BE2C (cell line): ENCODE data around the gene NR1I2.
A peak's percentile ranks its signal among the peaks of the same experiment; 100 is the strongest.

Experiments
- DNase-seq: peaks from one replicate; pipeline ENCODE4 v3.0.0-alpha.2; 2020
- H3K27me3 ChIP-seq: fragments of 250-450 bp; sonication (Bioruptor Pico); 2 replicates; pipeline ENCODE4 v1.5.1; 2020; ENCODE audit warnings: mild to moderate bottlenecking
- H3K36me3 ChIP-seq: fragments of 250-450 bp; sonication (Bioruptor Pico); 2 replicates; pipeline ENCODE4 v1.5.1; 2020; ENCODE audit warnings: mild to moderate bottlenecking
- H3K4me1 ChIP-seq: fragments of 250-450 bp; sonication (Bioruptor Pico); 2 replicates; pipeline ENCODE4 v1.5.1; 2020
- H3K4me3 ChIP-seq: 2 replicates; pipeline ENCODE4 v1.5.1; 2011; ENCODE audit warnings: low read depth, low read length
- H3K9me3 ChIP-seq: fragments of 250-450 bp; sonication (Bioruptor Pico); 2 replicates; pipeline ENCODE4 v1.5.1; 2020
- CTCF ChIP-seq: IDR thresholded peaks from 2 replicates; pipeline ENCODE4 v1.5.1; 2012; ENCODE audit warnings: mild to moderate bottlenecking, low read depth, low read length

Gene NR1I2

GRCh38 chr3:119829420-119829819 lies 47.5 kb downstream of the NR1I2 start:
- H3K36me3 ChIP-seq, result 0 out of 2 replicates have a peak, but pooled peaks cover 3% of the 10 kb centered on the region
- no peak for DNase-seq
- no peak for TF ChIP-seq CTCF
- no peak overlapping the region for H3K4me3 ChIP-seq
- no peaks in the 10 kb centered on the region for H3K9me3 ChIP-seq
- H3K4me1 ChIP-seq, result peaks cover 6% of the 10 kb centered on the region; the same call in 1 of the 2 replicates
- H3K27me3 ChIP-seq, result no peaks in the 10 kb centered on the region

GRCh38 chr3:119831022-119831421 lies 49.1 kb downstream of the NR1I2 start:
- TF ChIP-seq CTCF, result peak; percentile 35
- Histone ChIP-seq H3K4me1 (peaks cover 6% of the 10 kb centered on the region; the same call in 1 of the 2 replicates), H3K4me3 (no peak overlapping the region), H3K27me3 (no peaks in the 10 kb centered on the region), H3K9me3 (no peaks in the 10 kb centered on the region), H3K36me3 (0 out of 2 replicates have a peak, but pooled peaks cover 3% of the 10 kb centered on the region)
- no peak for DNase-seq

GRCh38 chr3:119831941-119832371 lies 50.1 kb downstream of the NR1I2 start:
- DNase-seq, result no peak
- TF ChIP-seq CTCF, result no peak
- no peaks in the 10 kb centered on the region for H3K36me3 ChIP-seq
- no peaks in the 10 kb centered on the region for H3K9me3 ChIP-seq
- 0 out of 2 replicates have a peak, but pooled peaks cover 3% of the 10 kb centered on the region for H3K4me1 ChIP-seq
- H3K4me3 ChIP-seq, result no peak overlapping the region
- no peaks in the 10 kb centered on the region for H3K27me3 ChIP-seq

GRCh38 chr3:119834754-119835370 lies 53.0 kb downstream of the NR1I2 start:
- no peak for DNase-seq
- Histone ChIP-seq H3K27me3 (no peaks in the 10 kb centered on the region), H3K4me3 (no peak overlapping the region), H3K4me1 (no peaks in the 10 kb centered on the region), H3K36me3 (no peaks in the 10 kb centered on the region), H3K9me3 (no peaks in the 10 kb centered on the region)
- TF ChIP-seq CTCF, result no peak

GRCh38 chr3:119835556-119835955 lies 53.7 kb downstream of the NR1I2 start:
- no peak for DNase-seq
- Histone ChIP-seq H3K4me1 (no peaks in the 10 kb centered on the region), H3K27me3 (no peaks in the 10 kb centered on the region), H3K4me3 (no peak overlapping the region), H3K36me3 (no peaks in the 10 kb centered on the region), H3K9me3 (no peaks in the 10 kb centered on the region)
- no peak for TF ChIP-seq CTCF

- H3K9me3 ChIP-seq, result no peaks in the 10 kb centered on the region
- no peaks in the 10 kb centered on the region; the same call in 1 of the 2 replicates for H3K36me3 ChIP-seq
- no peak for DNase-seq
- H3K4me3 ChIP-seq, result no peak overlapping the region
- no peak for TF ChIP-seq CTCF
- H3K27me3 ChIP-seq, result no peaks in the 10 kb centered on the region
- no peaks in the 10 kb centered on the region for H3K4me1 ChIP-seq
These were observed 60.0 kb downstream of the NR1I2 start for GRCh38 chr3:119841808-119842471.
